Measurements from ENCODE around the gene C4BPB.

The C4BPB gene

DNA sequence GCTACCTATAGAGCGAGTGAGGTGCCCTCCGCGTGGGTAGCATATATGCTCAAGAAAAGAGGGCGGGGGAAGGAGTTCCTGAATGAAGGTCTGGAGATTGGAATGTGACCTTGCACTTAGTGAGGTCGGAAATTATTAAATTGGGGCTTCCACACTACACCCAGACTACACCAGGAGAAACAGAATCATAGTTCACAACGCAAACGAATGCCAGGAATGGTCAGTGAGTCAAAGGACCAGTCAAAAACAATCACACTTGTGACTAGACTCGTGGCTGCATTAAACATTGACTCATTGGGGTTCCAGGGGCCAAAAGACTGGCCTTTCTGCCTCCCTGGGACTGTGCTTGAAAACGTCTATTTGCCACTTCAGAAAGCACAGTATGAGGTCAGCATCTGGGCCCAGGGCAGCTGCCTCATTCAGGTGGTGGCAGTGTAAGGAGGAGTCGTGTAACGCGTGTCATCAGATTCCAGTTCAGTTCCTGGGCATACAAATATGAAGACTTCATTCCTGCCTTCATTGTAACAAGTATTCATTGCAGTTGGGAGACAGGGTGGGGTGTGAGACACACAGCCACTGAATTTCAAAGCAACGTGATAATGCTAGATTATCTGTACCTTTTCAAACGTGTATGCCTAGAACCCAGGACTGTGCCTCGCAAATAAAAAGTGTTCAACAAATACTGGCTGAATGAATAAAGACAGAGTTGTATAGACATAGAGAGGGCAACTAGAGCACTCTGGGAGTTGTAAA lies 37.3 kb upstream of the C4BPB start, which contains the start of gene YOD1:
TSS of gene YOD1 (minus strand) at position 18 of the 753 bp plus-strand sequence. CDS start 178 bp downstream, outside the sequence.
- no peaks in the 10 kb centered on the region for H3K27me3 ChIP-seq (replicated peaks; ENCODE audit: control insufficient read depth, insufficient read depth, low read length)
- no peak for DNase-seq (ENCODE audit: extremely low read depth, insufficient read length)
- peak within 1 kb of the TSS; percentile 74 for H3K4me3 ChIP-seq (replicated peaks; ENCODE audit: low read depth, low read length)
- H3K36me3 ChIP-seq (ENCODE audit: control insufficient read depth, insufficient read depth, low read length) = peaks cover 8% of the 10 kb centered on the region
- TF ChIP-seq, protein P1, sequence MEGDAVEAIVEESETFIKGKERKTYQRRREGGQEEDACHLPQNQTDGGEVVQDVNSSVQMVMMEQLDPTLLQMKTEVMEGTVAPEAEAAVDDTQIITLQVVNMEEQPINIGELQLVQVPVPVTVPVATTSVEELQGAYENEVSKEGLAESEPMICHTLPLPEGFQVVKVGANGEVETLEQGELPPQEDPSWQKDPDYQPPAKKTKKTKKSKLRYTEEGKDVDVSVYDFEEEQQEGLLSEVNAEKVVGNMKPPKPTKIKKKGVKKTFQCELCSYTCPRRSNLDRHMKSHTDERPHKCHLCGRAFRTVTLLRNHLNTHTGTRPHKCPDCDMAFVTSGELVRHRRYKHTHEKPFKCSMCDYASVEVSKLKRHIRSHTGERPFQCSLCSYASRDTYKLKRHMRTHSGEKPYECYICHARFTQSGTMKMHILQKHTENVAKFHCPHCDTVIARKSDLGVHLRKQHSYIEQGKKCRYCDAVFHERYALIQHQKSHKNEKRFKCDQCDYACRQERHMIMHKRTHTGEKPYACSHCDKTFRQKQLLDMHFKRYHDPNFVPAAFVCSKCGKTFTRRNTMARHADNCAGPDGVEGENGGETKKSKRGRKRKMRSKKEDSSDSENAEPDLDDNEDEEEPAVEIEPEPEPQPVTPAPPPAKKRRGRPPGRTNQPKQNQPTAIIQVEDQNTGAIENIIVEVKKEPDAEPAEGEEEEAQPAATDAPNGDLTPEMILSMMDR (IDR thresholded peaks at IDR 0.05; ENCODE audit: insufficient read depth, low read length, poor library complexity, severe bottlenecking) = no peak

DNA sequence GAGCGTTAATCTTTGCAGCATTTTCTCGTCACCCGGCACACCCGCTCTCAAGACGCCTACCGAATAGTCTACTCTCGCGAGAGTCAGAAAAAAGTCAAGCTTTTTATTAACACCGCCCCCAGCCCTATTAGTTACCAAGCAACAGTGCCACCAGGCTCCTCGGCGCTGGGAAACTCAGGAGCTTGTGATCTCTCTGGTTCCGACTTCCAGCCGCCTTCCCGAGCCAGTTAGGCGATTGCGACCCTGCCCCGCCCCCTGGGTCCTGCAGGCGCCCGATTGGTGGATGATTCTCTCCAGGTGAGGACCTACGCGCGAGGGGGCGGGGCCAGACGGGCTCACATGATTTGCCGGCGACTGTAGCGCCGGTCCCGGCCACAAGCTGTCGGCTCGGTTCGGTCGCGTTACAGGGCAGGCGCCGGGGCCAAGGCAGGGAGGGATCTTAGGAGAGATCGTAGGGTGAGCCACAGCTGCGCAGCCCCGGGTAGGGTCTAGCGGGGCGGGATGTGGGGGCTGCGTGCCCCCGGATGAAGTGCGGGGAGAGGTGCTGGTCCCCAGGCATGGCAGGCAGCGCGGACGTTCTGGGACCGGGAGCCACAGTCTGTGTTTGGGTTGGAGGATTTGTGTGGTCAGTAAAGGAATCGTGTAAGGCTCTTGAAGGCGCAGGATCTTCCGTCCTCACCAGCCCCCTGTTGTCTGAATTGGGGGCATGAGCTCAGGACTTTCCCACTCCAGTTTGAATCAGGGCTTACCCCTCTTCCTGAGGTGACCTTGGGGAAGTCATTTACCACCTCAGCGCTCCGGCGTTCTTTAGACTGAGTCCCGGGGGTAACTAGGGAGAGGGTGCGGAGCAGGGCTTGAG lies 35.5 kb upstream of the C4BPB start, which contains the start of gene PFKFB2:
TSS of gene PFKFB2 (plus strand) at position 365 of the 859 bp plus-strand sequence. CDS start 1,443 bp downstream, outside the sequence.
- Histone ChIP-seq H3K4me3 (replicated peaks; ENCODE audit: low read depth, low read length) (peak within 1 kb of the TSS; percentile 75), H3K27me3 (replicated peaks; ENCODE audit: control insufficient read depth, insufficient read depth, low read length) (no peaks in the 10 kb centered on the region), H3K36me3 (ENCODE audit: control insufficient read depth, insufficient read depth, low read length) (peaks cover 8% of the 10 kb centered on the region)
- DNase-seq (ENCODE audit: extremely low read depth, insufficient read length) = peak; percentile 89
- TF ChIP-seq, protein P1 (IDR thresholded peaks at IDR 0.05; ENCODE audit: insufficient read depth, low read length, poor library complexity, severe bottlenecking) = no peak

DNA sequence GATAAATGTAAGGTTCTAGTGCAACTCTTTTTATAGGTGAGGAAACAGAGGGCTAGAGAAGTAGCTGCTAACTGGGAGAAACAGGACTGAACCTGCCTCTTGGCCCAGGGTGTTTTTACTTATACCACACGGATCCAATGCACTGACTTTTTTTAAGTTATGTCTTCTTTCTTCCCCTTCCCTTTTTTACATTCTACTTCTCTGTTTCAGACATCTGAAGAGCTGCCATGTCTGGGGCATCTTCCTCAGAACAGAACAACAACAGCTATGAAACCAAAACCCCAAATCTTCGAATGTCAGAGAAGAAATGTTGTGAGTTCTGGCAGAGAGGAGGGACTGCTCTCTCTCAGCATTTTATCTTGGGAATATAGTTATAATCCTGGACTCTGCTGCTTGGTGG lies 34.2 kb upstream of the C4BPB start:
- Histone ChIP-seq H3K4me3 (replicated peaks; ENCODE audit: low read depth, low read length) (no peak overlapping the region), H3K36me3 (ENCODE audit: control insufficient read depth, insufficient read depth, low read length) (no peaks in the 10 kb centered on the region), H3K27me3 (replicated peaks; ENCODE audit: control insufficient read depth, insufficient read depth, low read length) (no peaks in the 10 kb centered on the region)
- no peak for DNase-seq (ENCODE audit: extremely low read depth, insufficient read length)
- TF ChIP-seq, protein P1 (IDR thresholded peaks at IDR 0.05; ENCODE audit: insufficient read depth, low read length, poor library complexity, severe bottlenecking) = no peak

DNA sequence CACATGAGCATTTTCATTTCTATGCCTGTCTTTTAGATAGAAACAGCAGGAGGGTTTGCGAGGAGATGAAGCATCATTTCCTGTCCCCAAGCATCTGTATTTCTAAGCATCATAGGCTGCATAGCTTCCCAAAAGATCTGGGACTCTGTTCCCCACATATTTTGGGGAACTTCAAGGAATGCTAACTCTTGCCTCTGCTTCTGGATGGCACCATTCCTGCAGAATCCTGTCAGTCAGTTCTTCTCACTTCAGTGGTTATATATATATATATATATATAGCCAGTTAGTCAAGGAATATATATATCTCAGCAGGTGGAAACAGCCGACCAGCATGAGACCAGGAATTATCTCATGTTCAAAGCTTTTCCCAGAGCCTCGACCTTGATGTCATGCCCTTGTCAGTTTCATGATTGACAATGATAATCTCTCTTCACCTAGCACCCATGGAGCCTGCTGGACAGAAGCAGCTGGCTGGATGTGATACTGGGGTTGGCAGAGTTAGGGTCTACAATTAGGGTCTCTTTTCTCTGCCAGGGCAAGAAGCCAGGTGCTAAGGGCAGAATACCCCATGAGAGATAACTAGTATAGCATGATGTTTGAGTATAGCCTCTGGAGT lies 33.2 kb upstream of the C4BPB start:
- Histone ChIP-seq H3K36me3 (ENCODE audit: control insufficient read depth, insufficient read depth, low read length) (no peaks in the 10 kb centered on the region), H3K4me3 (replicated peaks; ENCODE audit: low read depth, low read length) (no peak overlapping the region), H3K27me3 (replicated peaks; ENCODE audit: control insufficient read depth, insufficient read depth, low read length) (no peaks in the 10 kb centered on the region)
- no peak for DNase-seq (ENCODE audit: extremely low read depth, insufficient read length)
- TF ChIP-seq, protein P1 (IDR thresholded peaks at IDR 0.05; ENCODE audit: insufficient read depth, low read length, poor library complexity, severe bottlenecking) = no peak

DNA sequence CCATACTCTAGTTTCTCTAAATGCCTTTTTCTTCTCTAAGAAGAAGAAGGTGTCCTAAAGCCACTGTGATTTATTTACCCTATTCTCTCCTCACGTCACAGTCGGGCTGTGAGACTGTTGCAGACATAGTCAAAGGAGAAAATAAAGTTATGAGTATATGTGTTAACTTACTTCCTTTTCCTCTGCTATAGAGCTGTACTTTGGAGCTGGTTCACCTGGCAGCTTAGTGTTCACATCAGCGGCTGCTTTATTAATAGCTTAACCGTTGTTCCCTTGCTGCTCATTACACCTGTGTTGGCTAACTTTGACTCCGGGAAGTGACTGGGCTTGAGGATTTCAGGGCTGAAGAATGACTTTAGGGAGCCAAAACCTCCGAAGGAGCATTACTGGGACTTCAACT lies 32.0 kb upstream of the C4BPB start:
- Histone ChIP-seq H3K36me3 (ENCODE audit: control insufficient read depth, insufficient read depth, low read length) (no peaks in the 10 kb centered on the region), H3K4me3 (replicated peaks; ENCODE audit: low read depth, low read length) (no peak overlapping the region), H3K27me3 (replicated peaks; ENCODE audit: control insufficient read depth, insufficient read depth, low read length) (no peaks in the 10 kb centered on the region)
- no peak for DNase-seq (ENCODE audit: extremely low read depth, insufficient read length)
- TF ChIP-seq, protein P1 (IDR thresholded peaks at IDR 0.05; ENCODE audit: insufficient read depth, low read length, poor library complexity, severe bottlenecking) = no peak

All from GM06990 (cell line).